GM19240 (cell line): Measurements from ENCODE around the gene DTX3L.
"Not testable (repeated sequence)": the region's sequence is repeated elsewhere in the genome, so short reads cannot be mapped to it uniquely, and the experiment has no call there.

Experiments used
- DNase-seq: peaks from one replicate; pipeline ENCODE4 v3.0.0; 2011; ENCODE audit warnings: low spot score; ENCODE audit not compliant: insufficient read length

DTX3L gene

DNA sequence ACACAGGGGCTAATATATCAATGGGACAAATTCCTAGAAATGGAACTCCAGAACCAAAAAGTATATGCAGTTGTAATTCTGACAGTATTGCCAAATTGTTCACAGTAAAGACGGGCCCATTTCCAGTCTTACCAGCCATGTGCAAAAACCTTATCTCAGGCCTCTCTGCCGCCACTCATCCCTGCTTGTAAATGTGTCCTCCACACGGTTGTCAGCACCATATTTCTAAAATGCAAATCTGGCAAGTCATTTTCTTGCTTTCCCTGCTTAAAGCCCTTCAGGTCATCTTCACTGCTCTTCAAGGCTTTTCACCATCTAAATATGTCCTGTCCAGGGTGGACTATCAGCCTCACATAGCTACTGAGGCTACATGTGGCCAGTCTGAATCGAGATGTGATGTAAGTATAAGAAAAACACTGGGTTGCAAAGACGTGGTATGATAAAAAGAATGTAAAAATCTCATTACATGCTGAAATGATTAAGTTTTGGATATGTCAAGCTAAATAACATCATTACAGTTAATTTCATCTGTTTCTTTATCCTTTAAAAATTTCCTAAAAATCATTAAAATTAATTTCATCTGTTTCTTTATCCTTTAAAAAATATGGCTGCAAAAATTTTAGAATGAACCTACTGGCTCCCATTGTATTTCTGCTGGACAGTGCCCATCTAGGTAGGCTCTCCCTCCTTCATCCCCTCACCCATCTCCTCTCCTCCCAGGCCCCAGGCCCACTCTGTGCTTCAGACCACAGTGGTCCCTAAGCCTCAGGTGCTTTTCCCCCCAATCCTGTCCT lies 1.0 kb upstream of the DTX3L start:
- no peak for DNase-seq

- no peak for DNase-seq
These were observed 467 bp upstream of the DTX3L start for GRCh38 chr3:122563717-122564025.

DNA sequence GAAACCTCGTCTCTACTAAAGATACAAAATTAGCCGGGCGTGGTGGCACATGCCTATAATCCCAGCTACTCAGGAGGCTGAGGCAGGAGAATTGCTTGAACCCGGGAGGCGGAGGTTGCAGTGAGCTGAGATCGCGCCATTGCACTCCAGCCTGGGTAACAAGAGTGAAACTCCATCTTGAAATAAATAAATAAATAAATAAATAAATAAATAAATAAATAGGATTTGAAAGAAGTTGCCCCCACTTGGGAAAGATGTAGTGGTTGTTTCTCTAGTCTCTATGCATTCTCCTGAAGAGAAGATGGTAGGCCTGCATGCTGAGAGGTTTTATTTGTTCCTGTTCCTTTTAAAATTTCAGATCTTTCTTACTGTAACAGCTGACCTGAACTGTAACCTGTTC lies 4.0 kb downstream of the DTX3L start:
- not testable (repeated sequence) for DNase-seq

DNA sequence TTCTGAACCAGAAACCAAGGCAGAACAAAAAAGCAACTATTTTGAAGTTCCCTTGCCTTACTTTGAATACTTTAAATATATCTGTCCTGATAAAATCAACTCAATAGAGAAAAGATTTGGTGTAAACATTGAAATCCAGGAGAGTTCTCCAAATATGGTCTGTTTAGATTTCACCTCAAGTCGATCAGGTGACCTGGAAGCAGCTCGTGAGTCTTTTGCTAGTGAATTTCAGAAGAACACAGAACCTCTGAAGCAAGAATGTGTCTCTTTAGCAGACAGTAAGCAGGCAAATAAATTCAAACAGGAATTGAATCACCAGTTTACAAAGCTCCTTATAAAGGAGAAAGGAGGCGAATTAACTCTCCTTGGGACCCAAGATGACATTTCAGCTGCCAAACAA lies 4.6 kb downstream of the DTX3L start:
- no peak for DNase-seq

DNA sequence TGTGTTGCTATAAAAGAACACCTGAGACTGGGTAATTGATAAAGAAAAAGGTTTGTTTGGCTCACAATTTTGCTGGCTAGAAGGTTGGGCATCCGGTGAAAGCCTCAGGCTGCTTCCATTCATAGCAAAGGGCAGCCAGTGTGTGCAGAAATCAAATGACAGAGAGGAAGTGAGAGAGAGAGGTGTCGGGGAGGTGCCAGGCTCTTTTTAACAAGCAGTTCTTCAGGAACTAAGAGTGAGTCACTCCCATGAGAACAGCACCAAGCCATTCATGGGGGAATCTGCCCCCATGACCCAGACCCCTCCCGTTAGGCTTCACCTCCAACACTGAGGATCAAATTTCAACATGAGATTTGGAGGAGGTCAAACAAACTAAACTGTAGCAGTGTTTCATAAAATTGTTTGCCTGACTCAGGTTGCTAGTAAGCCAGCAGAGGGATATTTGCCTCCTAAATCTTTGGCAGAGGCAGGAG lies 8.8 kb downstream of the DTX3L start:
- DNase-seq: peak; percentile 11

GRCh38 chr3:122576174-122576940 lies 12.2 kb downstream of the DTX3L start:
- peak; percentile 29 for DNase-seq

DNA sequence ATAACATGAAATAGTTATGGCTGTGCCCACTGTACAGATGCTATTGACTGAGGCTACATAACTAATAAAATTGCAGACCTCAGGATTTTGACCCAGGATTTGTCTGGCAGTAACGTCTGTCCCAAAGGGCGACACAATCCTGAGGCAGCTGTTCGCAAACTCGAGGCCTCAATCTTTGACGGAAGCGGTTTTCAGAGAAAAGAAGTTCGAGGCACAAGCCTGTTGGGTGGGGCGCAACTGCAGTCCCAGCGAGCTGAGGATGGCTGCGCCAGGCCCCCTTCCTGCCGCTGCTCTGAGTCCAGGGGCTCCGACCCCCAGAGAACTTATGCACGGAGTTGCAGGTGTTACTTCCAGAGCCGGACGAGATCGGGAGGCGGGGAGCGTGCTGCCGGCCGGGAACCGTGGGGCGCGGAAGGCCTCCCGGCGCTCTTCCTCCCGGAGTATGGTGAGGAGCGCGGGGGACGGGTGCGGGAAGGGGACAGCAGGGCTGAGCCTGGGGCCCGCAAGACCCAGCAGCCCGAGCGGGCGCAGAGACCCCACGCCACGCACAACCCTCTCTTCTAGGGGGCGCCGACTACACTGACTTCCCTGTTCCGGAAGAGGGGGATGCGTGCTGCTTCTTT lies 13.4 kb downstream of the DTX3L start, which contains the start of gene PARP15:
Gene PARP15 (plus strand): TSS at position 242 of the 623 bp plus-strand sequence. CDS start 18 bp downstream, at position 260.
- no peak for DNase-seq

DNA sequence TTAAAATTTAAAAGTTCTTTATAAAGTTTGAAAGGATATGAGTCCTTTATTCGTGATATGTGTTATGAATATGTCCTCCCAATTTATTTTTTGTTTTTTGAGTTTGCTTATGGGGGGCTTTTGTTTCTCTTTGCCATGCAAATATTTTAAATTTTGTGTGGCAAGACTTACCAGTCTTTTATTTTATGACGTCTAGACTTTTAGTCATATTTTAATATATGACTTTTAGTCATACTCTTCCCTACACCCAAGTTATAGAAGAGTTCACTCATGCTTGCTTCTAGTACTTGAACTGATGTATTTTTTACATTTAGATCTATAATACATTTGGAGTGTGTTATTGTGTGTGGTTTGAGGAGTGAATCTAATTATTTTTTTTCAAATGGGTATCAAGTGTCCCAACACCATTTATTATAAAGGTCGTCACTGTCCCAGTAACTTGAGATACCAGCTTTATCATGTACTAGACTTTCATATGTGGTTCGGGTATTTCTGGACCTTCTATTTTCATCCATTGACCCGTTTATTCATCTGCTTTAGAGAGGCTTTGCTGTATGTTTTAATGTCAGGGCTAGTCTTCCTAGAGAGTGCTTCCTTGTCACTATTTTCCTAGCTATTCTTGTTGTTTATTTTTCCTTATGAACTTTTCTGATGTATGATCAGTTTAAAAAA lies 14.1 kb downstream of the DTX3L start:
- DNase-seq: no peak

DNA sequence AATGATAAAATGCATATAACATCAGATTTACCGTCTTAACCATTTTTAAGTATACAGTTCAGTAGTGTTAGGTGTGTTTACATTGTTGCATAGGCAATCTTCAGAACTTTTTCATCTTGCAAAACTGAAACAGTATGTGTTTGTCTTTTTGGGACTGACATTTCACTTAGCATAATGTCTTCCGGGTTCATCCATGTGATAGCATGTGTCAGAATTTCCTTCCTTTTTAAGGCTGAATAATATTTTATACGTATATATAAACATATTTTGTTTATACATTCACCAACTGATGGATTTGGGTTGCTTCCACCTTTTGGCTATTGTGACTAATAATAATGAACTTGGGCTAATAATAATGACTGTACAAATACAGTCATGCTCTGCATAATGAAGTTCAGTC lies 16.3 kb downstream of the DTX3L start:
- DNase-seq: no peak

DNA sequence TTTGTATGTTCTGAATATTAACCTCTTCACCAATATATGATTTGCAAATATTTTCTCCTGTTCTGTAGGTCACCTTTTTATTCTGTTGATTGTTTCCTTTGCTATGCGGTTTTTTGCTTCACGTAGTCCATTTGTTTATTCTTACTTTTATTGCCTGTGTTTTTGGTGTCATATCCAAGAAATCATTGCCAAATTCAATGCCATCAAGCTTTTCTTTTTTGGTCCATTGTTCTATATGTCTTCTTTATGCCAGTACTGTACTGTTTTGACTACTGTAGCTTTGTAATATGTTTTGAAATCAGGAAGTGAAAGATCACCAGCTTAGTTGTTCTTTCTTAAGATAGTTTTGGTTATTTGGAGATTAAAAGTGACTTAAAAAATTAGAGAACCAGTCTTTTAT lies 17.5 kb downstream of the DTX3L start:
- no peak for DNase-seq

DNA sequence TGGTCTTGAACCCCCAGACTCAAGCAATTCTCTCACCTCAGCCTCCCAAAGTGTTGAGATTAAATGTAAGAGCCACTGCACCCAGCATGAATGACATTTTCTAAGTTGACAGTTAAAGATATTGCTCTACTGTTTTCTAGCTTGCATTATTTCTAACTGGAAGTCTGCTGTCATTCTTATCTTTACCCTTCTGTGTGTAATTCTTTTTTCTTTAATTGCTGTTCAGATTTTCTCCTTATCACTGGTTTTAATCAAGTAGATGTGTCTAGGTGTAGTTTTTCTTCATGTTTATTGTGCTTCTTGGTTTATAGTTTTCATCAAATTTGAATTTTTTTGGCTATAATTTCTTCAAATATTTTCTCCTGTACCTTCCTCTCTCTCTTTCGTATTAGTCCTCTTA lies 18.3 kb downstream of the DTX3L start:
- no peak for DNase-seq

DNA sequence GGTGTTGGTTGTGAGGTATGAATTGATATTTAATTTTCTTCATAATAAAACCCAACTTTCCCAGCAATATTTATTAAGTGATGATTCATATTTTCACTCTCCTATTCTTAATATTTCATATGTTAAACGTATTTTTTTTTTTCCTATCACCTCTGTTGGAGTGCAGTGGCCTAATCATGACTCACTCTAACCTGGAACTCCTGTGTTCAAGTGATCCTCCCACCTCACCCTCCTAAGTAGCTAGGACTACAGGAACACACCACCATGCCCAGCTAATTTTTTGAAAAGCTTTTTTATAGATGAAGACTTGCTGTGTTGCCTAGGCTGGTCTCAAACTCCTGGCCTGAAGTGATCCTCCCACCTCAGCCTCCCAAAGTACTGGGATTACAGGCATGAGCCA lies 22.0 kb downstream of the DTX3L start:
- no peak for DNase-seq

GRCh38 chr3:122586773-122587485 lies 22.8 kb downstream of the DTX3L start:
- DNase-seq: no peak

- DNase-seq: no peak
These were observed 23.4 kb downstream of the DTX3L start for GRCh38 chr3:122587572-122587971.

DNA sequence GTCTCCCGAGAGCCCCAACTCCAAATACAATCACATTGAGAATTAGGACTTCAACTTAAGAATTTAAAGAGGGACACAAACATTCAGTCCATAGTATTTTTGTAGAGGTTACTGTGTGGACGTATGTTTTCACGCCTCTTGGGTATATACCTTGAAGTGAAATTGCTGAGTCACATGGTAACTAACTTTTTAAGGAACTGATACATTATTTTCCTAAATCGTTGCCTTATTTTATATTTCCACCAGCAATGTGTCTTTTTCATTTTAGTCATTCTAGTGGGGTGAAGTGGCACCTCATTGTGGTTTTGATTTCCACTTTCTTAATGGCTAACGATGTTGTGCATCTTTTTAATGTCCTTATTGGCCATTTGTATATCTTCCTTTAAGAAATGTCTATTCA lies 25.2 kb downstream of the DTX3L start:
- DNase-seq: no peak

DNA sequence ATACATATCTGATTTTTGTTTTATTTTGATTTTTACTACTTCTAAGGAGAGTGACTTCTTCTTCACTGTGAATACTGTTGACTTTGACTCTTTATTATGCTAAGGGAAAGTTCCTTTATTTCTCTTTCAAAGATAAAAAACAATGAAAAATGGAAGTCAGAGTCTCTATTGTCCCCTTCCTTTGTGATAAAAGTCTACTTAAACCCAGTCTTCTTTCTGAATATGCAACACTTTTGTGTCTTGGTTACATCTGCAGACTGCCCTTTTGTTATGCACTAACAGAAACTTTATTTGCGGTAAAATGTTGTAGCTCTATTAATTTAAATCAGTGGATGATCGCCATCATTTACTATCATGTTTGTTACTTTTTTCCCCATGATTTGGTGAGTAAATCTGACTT lies 26.5 kb downstream of the DTX3L start:
- no peak for DNase-seq

- DNase-seq: no peak
These were observed 29.9 kb downstream of the DTX3L start for GRCh38 chr3:122594025-122594424.

DNA sequence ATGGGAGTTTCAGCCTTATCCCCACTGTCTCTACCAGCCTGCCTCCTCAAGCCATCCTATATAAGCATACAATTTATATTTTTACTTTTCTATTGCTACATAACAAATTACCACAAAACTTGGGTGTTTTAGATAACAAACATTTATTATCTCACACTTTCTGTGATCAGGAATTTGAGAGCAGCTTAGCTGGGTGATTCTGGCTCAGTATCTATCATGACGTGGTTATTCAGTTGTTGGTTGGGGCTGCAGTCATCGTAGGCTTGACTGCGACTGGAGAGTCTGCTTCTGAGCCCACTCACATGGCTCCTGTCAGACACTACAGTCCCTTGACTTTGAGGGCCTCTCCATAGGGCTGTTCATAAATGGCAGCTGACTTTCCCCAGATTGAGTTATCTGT lies 34.0 kb downstream of the DTX3L start:
- DNase-seq: no peak

- DNase-seq: no peak
These were observed 34.4 kb downstream of the DTX3L start for GRCh38 chr3:122598556-122598955.

DNA sequence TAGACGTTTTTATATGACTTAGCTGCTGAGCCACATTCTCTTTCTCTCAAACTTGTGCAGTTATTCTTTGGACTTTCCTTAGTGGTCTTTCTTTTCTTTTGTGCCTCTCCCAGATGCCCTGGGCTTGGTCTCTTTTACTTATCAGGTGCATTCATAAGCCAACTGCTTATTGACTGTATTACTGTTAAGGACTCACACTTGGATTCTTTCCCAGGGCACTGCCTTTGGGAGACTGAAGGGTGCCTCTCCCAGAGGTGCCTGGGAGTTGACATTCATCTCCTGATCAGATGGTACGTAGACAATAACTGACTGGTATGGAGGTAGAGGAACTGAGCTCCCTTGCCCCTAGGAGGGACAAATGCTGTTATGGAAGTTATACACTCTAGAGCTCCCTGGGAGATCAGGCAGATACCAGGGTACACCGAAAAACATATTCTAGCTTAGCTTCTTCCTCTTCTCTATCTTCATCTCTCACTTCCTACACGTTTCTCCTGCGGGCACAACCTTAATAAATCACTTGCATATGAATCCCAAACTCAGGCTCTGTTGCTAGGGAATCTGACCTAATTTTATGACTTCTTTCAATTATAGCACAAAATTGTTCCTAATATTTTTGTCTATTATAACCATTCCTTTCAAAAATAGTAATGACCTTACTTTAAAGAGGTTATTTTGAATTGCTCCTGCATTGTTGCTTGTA lies 38.0 kb downstream of the DTX3L start:
- no peak for DNase-seq

DNA sequence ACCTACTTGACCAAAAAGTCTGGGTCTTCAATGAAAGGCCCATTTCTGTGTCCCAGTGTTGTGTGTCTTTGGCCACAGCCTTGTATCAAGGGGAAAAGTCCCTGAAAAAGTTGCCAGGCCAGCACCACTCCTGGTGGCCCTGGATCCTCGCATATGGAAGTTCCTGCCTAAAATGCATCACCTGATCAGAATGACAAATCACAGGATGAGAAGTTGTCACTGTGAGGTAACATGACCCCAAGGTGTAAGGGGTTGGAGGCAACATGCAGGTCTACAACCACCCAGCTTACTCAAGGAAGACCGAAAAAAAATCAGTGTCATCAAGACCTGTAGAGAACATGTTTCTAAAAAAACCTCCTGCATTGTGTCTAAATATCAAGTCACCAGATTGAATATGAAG lies 38.9 kb downstream of the DTX3L start:
- no peak for DNase-seq
